GM12865 (cell line): Measurements from ENCODE around the gene GNB3.
A peak's percentile ranks its signal among the peaks of the same experiment; 100 is the strongest.

ENCODE experiments used
- DNase-seq: peaks from one replicate; pipeline ENCODE4 v3.0.0; 2010; ENCODE audit warnings: low read depth
- H3K4me3 ChIP-seq: 2 replicates; pipeline ENCODE4 v1.5.1; 2011; ENCODE audit warnings: mild to moderate bottlenecking, low read depth, low read length, control low read depth
- TF ChIP-seq, protein P1 (sequence below): IDR thresholded peaks from 2 replicates; pipeline ENCODE4 v1.5.1; 2011; ENCODE audit warnings: low read length, control low read depth, low read depth, inconsistent platforms; ENCODE audit not compliant: insufficient read depth; ENCODE audit errors: missing control alignments

Gene GNB3

DNA sequence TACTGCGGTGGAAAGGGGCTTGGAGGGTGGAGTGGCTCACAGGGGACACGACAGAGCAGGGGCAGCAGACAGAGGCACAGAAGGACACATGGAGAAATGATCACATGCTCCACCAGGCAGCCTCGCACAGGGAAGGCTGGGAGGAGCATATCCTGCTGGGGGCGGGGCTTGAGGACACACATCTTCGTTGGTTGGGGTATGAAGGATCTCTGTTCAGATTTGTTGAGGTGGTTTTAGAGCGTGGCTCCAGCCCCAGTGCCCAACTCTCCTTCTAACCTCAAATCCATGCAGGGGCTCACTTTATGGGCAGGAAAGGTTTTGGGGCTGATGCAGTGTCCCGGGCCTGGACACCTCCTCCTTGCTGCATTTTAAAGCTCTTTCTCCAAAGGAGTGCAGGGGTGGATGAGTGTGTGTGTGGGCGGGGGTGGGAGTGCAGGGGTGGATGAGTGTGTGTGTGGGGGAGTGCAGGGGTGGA, 13.3 kb upstream of the GNB3 start:
- H3K4me3 ChIP-seq = no peak overlapping the region
- no peak for DNase-seq
- TF ChIP-seq, protein P1, sequence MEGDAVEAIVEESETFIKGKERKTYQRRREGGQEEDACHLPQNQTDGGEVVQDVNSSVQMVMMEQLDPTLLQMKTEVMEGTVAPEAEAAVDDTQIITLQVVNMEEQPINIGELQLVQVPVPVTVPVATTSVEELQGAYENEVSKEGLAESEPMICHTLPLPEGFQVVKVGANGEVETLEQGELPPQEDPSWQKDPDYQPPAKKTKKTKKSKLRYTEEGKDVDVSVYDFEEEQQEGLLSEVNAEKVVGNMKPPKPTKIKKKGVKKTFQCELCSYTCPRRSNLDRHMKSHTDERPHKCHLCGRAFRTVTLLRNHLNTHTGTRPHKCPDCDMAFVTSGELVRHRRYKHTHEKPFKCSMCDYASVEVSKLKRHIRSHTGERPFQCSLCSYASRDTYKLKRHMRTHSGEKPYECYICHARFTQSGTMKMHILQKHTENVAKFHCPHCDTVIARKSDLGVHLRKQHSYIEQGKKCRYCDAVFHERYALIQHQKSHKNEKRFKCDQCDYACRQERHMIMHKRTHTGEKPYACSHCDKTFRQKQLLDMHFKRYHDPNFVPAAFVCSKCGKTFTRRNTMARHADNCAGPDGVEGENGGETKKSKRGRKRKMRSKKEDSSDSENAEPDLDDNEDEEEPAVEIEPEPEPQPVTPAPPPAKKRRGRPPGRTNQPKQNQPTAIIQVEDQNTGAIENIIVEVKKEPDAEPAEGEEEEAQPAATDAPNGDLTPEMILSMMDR = no peak

DNA sequence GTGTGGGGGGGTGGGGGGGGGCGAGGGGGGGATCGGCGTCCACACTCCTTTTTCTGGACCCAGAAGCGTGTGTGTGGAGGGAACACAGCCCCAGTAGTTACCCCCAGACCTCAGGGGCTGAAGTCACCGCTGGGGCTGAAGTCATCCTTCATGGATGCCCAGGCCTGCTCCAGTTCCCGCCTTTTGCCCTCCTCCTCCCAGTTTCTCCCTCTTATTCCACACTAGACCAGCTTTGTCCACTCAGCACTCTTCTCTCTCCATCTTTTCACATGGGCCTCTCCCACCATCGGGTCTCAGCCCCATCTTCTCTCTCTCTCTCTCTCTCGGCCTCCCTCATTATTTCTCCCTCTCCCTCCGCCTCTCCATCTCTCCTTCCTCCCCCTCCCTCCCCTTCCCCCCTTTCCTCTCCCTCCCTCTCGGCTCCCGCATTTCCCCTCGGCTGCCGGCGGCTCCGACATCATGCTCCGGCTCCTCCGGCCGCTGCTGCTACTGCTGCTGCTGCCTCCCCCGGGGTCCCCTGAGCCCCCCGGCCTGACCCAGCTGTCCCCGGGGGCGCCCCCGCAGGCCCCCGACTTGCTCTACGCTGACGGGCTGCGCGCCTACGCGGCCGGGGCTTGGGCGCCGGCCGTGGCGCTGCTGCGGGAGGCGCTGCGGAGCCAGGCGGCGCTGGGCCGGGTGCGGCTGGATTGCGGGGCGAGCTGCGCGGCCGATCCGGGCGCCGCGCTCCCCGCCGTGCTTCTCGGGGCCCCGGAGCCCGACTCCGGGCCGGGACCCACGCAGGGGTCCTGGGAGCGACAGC, 12.5 kb upstream of the GNB3 start, which contains the start of gene P3H3:
TSS of gene P3H3 (plus strand) at position 426 of the 799 bp plus-strand sequence. CDS start at position 460, 34 bp downstream.
- DNase-seq = no peak
- peak within 1 kb of the TSS; percentile 46 for H3K4me3 ChIP-seq
- TF ChIP-seq, protein P1 = no peak

DNA sequence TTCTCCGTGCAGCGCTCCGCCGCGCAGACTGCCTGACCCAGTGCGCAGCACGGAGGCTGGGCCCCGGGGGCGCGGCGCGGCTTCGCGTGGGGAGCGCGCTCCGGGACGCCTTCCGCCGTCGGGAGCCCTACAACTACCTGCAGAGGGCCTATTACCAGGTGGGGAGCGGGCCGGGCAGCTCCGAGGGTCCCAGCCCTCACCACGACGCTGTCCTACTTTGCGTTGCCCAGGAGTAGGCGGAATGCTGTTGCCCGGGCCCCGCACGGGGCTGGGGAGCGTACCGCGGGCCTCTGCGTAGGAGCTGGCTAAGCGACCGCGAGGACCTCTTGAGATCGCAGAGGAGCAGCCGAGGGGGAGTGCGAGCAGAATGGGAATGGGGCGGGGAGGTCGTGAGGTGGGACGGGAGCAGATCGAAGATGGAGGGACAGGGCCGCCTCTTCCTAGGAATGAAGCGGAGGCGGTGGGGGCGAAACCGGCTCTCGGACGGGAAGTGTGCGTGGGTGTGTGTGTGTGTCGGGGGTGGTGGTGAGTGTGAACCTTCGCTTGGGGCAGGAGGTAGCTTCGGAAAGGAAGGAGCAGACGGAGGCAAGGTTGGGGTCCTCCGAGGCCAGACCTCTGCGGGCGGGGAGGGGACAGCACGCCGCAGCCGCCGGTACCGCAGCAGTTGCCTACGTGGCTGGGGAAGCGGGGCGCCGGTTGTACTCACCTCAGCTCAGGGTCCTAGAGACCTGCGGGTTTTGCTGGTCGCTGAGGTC, 11.8 kb upstream of the GNB3 start:
- DNase-seq = no peak
- peak overlapping the region; percentile 46 for H3K4me3 ChIP-seq
- TF ChIP-seq, protein P1 = no peak

DNA sequence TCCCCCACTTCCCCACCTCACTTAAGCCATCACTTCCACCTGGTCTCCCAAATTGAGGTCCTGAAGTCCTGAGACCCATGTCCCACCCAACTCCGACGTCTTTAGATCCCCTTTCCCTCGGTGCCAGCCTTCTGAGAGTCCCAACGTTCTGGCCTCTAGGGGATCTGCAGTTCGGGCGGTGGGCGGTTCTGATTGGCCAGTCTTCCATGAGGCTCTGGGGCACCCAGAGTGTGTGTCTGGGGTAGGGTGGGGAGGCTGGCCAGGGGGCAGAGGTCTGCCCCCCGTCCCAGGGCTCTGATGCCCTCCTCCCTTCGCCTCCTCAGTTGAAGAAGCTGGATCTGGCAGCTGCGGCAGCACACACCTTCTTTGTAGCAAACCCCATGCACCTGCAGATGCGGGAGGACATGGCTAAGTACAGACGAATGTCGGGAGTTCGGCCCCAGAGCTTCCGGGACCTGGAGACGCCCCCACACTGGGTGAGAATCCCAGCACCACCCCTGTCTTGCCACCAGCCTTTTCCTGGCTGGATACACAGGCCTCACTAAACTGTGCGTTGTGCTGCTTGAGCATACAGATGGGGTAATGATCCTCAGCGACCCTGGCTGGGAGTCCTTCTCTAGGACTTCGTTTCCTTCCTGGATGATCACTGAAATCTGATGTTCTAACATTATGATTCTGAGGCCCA, 11.0 kb upstream of the GNB3 start:
- TF ChIP-seq, protein P1 = no peak
- no peak for DNase-seq
- no peak overlapping the region for H3K4me3 ChIP-seq

DNA sequence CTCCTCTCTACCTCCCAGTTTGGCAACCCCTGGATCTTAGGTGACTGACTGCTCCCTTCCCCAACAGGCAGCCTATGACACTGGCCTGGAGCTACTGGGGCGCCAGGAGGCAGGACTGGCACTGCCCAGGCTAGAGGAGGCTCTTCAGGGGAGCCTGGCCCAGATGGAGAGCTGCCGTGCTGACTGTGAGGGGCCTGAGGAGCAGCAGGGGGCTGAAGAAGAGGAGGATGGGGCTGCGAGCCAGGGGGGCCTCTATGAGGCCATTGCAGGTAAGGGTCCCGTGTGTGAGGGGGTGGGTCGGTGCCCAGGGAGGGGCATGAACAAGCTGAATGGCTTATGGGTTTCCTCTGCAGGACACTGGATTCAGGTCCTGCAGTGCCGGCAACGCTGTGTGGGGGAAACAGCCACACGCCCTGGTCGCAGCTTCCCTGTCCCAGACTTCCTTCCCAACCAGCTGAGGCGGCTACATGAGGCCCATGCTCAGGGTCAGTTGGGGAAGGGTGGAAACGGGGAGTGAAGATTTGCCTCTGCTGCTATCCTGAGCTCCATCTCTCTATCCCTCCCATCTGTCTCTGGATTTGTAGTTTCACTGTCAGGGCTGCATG, 10.3 kb upstream of the GNB3 start:
- TF ChIP-seq, protein P1 = no peak
- no peak overlapping the region for H3K4me3 ChIP-seq
- DNase-seq = no peak

DNA sequence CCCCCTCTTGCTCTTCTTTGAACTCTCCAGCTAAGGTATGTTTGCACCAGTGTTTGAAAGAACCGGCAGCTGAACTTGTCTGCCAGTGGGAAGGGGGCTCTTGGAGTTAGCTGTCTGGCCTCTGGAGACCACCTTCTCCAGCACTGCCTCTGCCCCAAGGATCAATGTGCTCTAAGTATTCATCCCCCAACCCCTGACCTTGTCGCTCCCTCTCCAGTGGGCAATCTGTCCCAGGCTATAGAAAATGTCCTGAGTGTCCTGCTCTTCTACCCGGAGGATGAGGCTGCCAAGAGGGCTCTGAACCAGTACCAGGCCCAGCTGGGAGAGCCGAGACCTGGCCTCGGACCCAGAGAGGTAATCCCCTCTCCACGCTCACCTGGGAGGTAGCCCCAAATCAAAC, 9.7 kb upstream of the GNB3 start:
- no peak overlapping the region for H3K4me3 ChIP-seq
- DNase-seq = no peak
- TF ChIP-seq, protein P1 = no peak
